IMR-90 (cell line): ENCODE measurements around the gene SLC6A6. TPM values are rescaled to one million over a fixed set of nuclear protein-coding genes. Genes with fewer than 3 reads are reported as not detected.
A peak's percentile ranks its signal among the peaks of the same experiment; 100 is the strongest.

Experiments used
- ATAC-seq: fragments of 200-7000 bp; cut with Tn5 transposase; 2 replicates; pipeline ENCODE4 v1.9.1; 2020; ENCODE audit warnings: low read depth, mild to moderate bottlenecking, moderate library complexity
- BruUV-seq: library from RNA; stranded (reverse); fragments of 400-500 nt; replicated peaks from 2 replicates; lab custom pipeline; 2021; lab: Mats Ljungman, UMichigan
- CTCF ChIA-PET: fragments of 300-600 bp; formaldehyde crosslinking; extraction: SDS; loops from one replicate; lab custom pipeline; 2021; ENCODE audit warnings: antibody characterized with exemption; lab: Yijun Ruan, JAX
- POLR2A ChIA-PET: fragments of 300-600 bp; sonication (Branson Sonifier 250); formaldehyde crosslinking; loops from one replicate; lab custom pipeline; 2022; ENCODE audit warnings: antibody characterized with exemption; ENCODE audit not compliant: unreplicated experiment; lab: Charles Lee
- DNase-seq: peaks from one replicate; pipeline ENCODE4 v3.0.0; 2013
- H2AFZ ChIP-seq: replicated peaks from 2 replicates; pipeline ENCODE3; 2013; ENCODE audit warnings: low read length, mild to moderate bottlenecking; ENCODE audit not compliant: poor library complexity
- H2AK5ac ChIP-seq: 2 replicates; pipeline ENCODE4 v1.6.1; 2013; ENCODE audit warnings: low read depth, low read length, inconsistent platforms
- H2AK9ac ChIP-seq: replicated peaks from 2 replicates; pipeline ENCODE3; 2013; ENCODE audit warnings: mild to moderate bottlenecking, low read depth, low read length, moderate library complexity; ENCODE audit not compliant: poor library complexity
- H2BK120ac ChIP-seq: 2 replicates; pipeline ENCODE4 v1.6.1; 2013; ENCODE audit warnings: low read depth, low read length, inconsistent platforms
- H2BK15ac ChIP-seq: 3 replicates; pipeline ENCODE4 v1.6.1; 2013; ENCODE audit warnings: low read depth, low read length, inconsistent platforms
- H2BK20ac ChIP-seq: 2 replicates; pipeline ENCODE4 v1.6.1; 2013; ENCODE audit warnings: low read depth, mild to moderate bottlenecking, inconsistent platforms, low read length, moderate library complexity
- H2BK5ac ChIP-seq: 2 replicates; pipeline ENCODE4 v1.6.1; 2013; ENCODE audit warnings: mild to moderate bottlenecking, low read depth, low read length, inconsistent platforms; ENCODE audit not compliant: poor library complexity, severe bottlenecking
- H3K14ac ChIP-seq: replicated peaks from 2 replicates; pipeline ENCODE4 v1.6.1; 2013; ENCODE audit warnings: low read depth, low read length, inconsistent platforms
- H3K18ac ChIP-seq: 2 replicates; pipeline ENCODE4 v1.6.1; 2013; ENCODE audit warnings: low read depth, low read length, control low read depth
- H3K23ac ChIP-seq: 2 replicates; pipeline ENCODE4 v1.6.1; 2013; ENCODE audit warnings: low read depth, low read length, inconsistent platforms
- H3K27ac ChIP-seq: 2 replicates; pipeline ENCODE4 v1.5.1; 2013; ENCODE audit warnings: mild to moderate bottlenecking, control low read depth, low read length; ENCODE audit not compliant: insufficient read depth
- H3K27me3 ChIP-seq: 2 replicates; pipeline ENCODE4 v1.6.1; 2013; ENCODE audit warnings: low read length; ENCODE audit not compliant: control insufficient read depth, insufficient read depth
- H3K36me3 ChIP-seq: 2 replicates; pipeline ENCODE4 v1.6.1; 2013; ENCODE audit warnings: low read length, mixed read lengths; ENCODE audit not compliant: control insufficient read depth, insufficient read depth
- H3K4ac ChIP-seq: 2 replicates; pipeline ENCODE4 v1.6.1; 2013; ENCODE audit warnings: low read depth, low read length, inconsistent platforms
- H3K4me1 ChIP-seq: 2 replicates; pipeline ENCODE4 v1.6.1; 2013; ENCODE audit warnings: low read length, mixed read lengths; ENCODE audit not compliant: control insufficient read depth, insufficient read depth
- H3K4me2 ChIP-seq: 2 replicates; pipeline ENCODE4 v1.6.1; 2013; ENCODE audit warnings: low read depth, mild to moderate bottlenecking, control low read depth, low read length, moderate library complexity
- H3K4me3 ChIP-seq: 2 replicates; pipeline ENCODE4 v1.5.1; 2013; ENCODE audit warnings: low read depth, mild to moderate bottlenecking, control low read depth, low read length, moderate library complexity; ENCODE audit not compliant: insufficient read depth
- H3K56ac ChIP-seq: 2 replicates; pipeline ENCODE4 v1.6.1; 2013; ENCODE audit warnings: low read length, inconsistent platforms; ENCODE audit not compliant: insufficient read depth; ENCODE audit errors: extremely low read depth
- H3K79me1 ChIP-seq, 2 experiments: 2 replicates each; pipeline ENCODE4 v1.6.1; 2013; ENCODE audit warnings: low read length in 2 of 2, inconsistent platforms in 1 of 2, low read depth in 1 of 2
- H3K9ac ChIP-seq: 2 replicates; pipeline ENCODE4 v1.6.1; 2013; ENCODE audit warnings: low read depth, low read length, control low read depth
- H3K9me1 ChIP-seq: 2 replicates; pipeline ENCODE4 v1.6.1; 2013; ENCODE audit warnings: low read length, inconsistent platforms; ENCODE audit not compliant: insufficient read depth
- H3K9me3 ChIP-seq: 2 replicates; pipeline ENCODE4 v1.6.1; 2013; ENCODE audit warnings: low read length; ENCODE audit not compliant: control insufficient read depth, insufficient read depth
- H4K20me1 ChIP-seq: 2 replicates; pipeline ENCODE4 v1.6.1; 2013; ENCODE audit warnings: low read length, inconsistent platforms; ENCODE audit not compliant: insufficient read depth
- H4K5ac ChIP-seq: 2 replicates; pipeline ENCODE4 v1.6.1; 2013; ENCODE audit warnings: mild to moderate bottlenecking, low read depth, low read length, control low read depth
- H4K8ac ChIP-seq, 2 experiments: 2 replicates each; pipeline ENCODE4 v1.6.1; 2013; ENCODE audit warnings: low read depth in 2 of 2, low read length in 2 of 2, control low read depth in 1 of 2, inconsistent platforms in 1 of 2
- H4K91ac ChIP-seq: 2 replicates; pipeline ENCODE4 v1.6.1; 2013; ENCODE audit warnings: low read depth, low read length, inconsistent platforms; ENCODE audit not compliant: insufficient read depth
- BHLHE40 ChIP-seq: fragments of 150-350 bp; IDR thresholded peaks from 2 replicates; pipeline ENCODE4 v1.6.1; 2016; ENCODE audit warnings: mild to moderate bottlenecking, low read depth, low read length
- CEBPB ChIP-seq: IDR thresholded peaks from 2 replicates; pipeline ENCODE4 v1.6.1; 2012; ENCODE audit warnings: low read depth, low read length, improper control_type of control experiment
- CHD1 ChIP-seq: IDR thresholded peaks from 2 replicates; pipeline ENCODE4 v1.6.1; 2012; ENCODE audit warnings: low read depth, low read length, improper control_type of control experiment
- CTCF ChIP-seq: conservative IDR thresholded peaks from 2 replicates; pipeline ENCODE4 v1.5.1; 2012; ENCODE audit warnings: mild to moderate bottlenecking, low read depth, low read length, improper control_type of control experiment
- ELK1 ChIP-seq: fragments of 150-350 bp; IDR thresholded peaks from 2 replicates; pipeline ENCODE4 v1.6.1; 2016; ENCODE audit warnings: low read depth, mild to moderate bottlenecking, low read length, moderate library complexity, borderline replicate concordance
- FOS ChIP-seq: fragments of 150-350 bp; IDR thresholded peaks from 2 replicates; pipeline ENCODE4 v1.6.1; 2016; ENCODE audit warnings: low read depth, low read length
- MAFK ChIP-seq: IDR thresholded peaks from 2 replicates; pipeline ENCODE4 v1.6.1; 2012; ENCODE audit warnings: low read depth, low read length, improper control_type of control experiment
- MXI1 ChIP-seq: IDR thresholded peaks from 2 replicates; pipeline ENCODE4 v1.6.1; 2012; ENCODE audit warnings: low read depth, mild to moderate bottlenecking, low read length, moderate library complexity, borderline replicate concordance
- NFE2L2 ChIP-seq: fragments of 150-350 bp; IDR thresholded peaks from 2 replicates; pipeline ENCODE4 v1.6.1; 2016; ENCODE audit warnings: low read depth, mild to moderate bottlenecking, low read length
- POLR2A ChIP-seq: IDR thresholded peaks from 2 replicates; pipeline ENCODE4 v1.6.1; 2012; ENCODE audit warnings: mild to moderate bottlenecking, low read depth, low read length
- RAD21 ChIP-seq: IDR thresholded peaks from 2 replicates; pipeline ENCODE4 v1.6.1; 2012; ENCODE audit warnings: low read length, improper control_type of control experiment
- RCOR1 ChIP-seq: IDR thresholded peaks from 2 replicates; pipeline ENCODE4 v1.6.1; 2012; ENCODE audit warnings: mild to moderate bottlenecking, low read length, improper control_type of control experiment; ENCODE audit not compliant: insufficient replicate concordance
- RFX5 ChIP-seq: IDR thresholded peaks from 2 replicates; pipeline ENCODE4 v1.8.0; 2012; ENCODE audit warnings: low read depth, mild to moderate bottlenecking, low read length, moderate library complexity
- SMC3 ChIP-seq: fragments of 150-350 bp; IDR thresholded peaks from 2 replicates; pipeline ENCODE4 v1.6.1; 2016; ENCODE audit warnings: low read depth, mild to moderate bottlenecking, antibody characterized with exemption, low read length, moderate library complexity
- USF2 ChIP-seq: fragments of 150-350 bp; IDR thresholded peaks from 2 replicates; pipeline ENCODE4 v1.6.1; 2017; ENCODE audit warnings: mild to moderate bottlenecking, antibody characterized with exemption, low read length, low read depth
- WGBS, 2 experiments: methylation state at CpG; one replicate each; pipeline versions ENCODE4 v1.1.5 to v1.1.7; 2013; ENCODE audit warnings: missing lambda C conversion rate in 2 of 2; ENCODE audit not compliant: insufficient read length in 1 of 2; ENCODE audit errors: extremely low coverage in 2 of 2; 5-methylcytosine and 5-hydroxymethylcytosine counted together
- dilution Hi-C: fragments of 300-500 bp; cut with HindIII; formaldehyde crosslinking; loops from one replicate; pipeline ENCODE4 v1.14.3; 2018; ENCODE audit warnings: low sequenced_read_pairs; ENCODE audit not compliant: unreplicated experiment
- in situ Hi-C: fragments of 300-500 bp; cut with MboI; formaldehyde crosslinking; loops from 3 replicates; pipeline ENCODE4 v1.14.3; 2019; ENCODE audit warnings: low sequenced_read_pairs, inconsistent platforms, mixed read lengths
- intact Hi-C: fragments of 100-400 bp; cut with micrococcal nuclease; formaldehyde crosslinking; loops from 2 replicates; pipeline ENCODE4 v1.10.0; 2022
- polyA plus RNA-seq, 3 experiments: library from polyadenylated mRNA; depleted of rRNA; stranded (reverse); fragments of >200 nt; gene quantifications; 2 replicates each; pipeline ENCODE4 v1.2.3, GENCODE V29; 2012; ENCODE audit warnings: low replicate concordance in 1 of 3
- total RNA-seq: library from RNA; depleted of rRNA; stranded (reverse); fragments of >200 nt; gene quantifications from 2 replicates; pipeline ENCODE4 v1.2.3, GENCODE V29; 2012

SLC6A6 gene
- total and polyA plus RNA-seq, 2 of the 4 experiments (the other 2 are of a cell fraction): 29.9 to 39.4 TPM

- DNase-seq (peak; percentile 92), ATAC-seq (peak; percentile 76)
- no peaks in the 10 kb centered on the region for H3K27me3 ChIP-seq
- dilution Hi-C loops: no loop called here
- H4K5ac ChIP-seq: peak overlapping the region; percentile 90
- peak overlapping the region; percentile 97 for H2BK5ac ChIP-seq
- H4K8ac ChIP-seq: peak overlapping the region; percentile 64 to 89
- H3K4me2 ChIP-seq: peak overlapping the region; percentile 14; the same call in 1 of the 2 replicates
- peaks cover 56 to 76% of the 10 kb centered on the region in 2 experiments for H3K79me1 ChIP-seq
- in situ Hi-C loops: no loop called here
- H3K9ac ChIP-seq: peak overlapping the region; percentile 10; the same call in 1 of the 2 replicates
- H3K23ac ChIP-seq: peak overlapping the region; percentile 87
- intact Hi-C loops: no loop called here
- H3K9me1 ChIP-seq: peaks cover 55% of the 10 kb centered on the region
- BruUV-seq: no TSS peak
- peak overlapping the region; percentile 97 for H3K4ac ChIP-seq
- peaks cover 35% of the 10 kb centered on the region for H3K4me1 ChIP-seq
- no peak overlapping the region for H3K4me3 ChIP-seq
- H3K56ac ChIP-seq: peak overlapping the region; percentile 41
- peak overlapping the region; percentile 92 for H2AK9ac ChIP-seq
- peak overlapping the region; percentile 35 for H3K27ac ChIP-seq
- POLR2A ChIA-PET: no interaction called here
- peak overlapping the region; percentile 84 for H3K14ac ChIP-seq
- CTCF ChIA-PET: no interaction called here
- H2AK5ac ChIP-seq: peak overlapping the region; percentile 97
- H3K9me3 ChIP-seq: no peaks in the 10 kb centered on the region
- no CpG with 5 or more reads among the region's 6 CpGs for WGBS, 2 experiments
- peak overlapping the region; percentile 93; the same call in 2 of the 3 replicates for H2BK15ac ChIP-seq
- H4K20me1 ChIP-seq: peaks cover 26% of the 10 kb centered on the region
- H2BK20ac ChIP-seq: peak overlapping the region; percentile 93
- peak overlapping the region; percentile 72 for H2AFZ ChIP-seq
- peak overlapping the region; percentile 94 for H4K91ac ChIP-seq
- H2BK120ac ChIP-seq: peak overlapping the region; percentile 95
- peak overlapping the region; percentile 78 for H3K18ac ChIP-seq
- peaks cover 18% of the 10 kb centered on the region for H3K36me3 ChIP-seq
- TF ChIP-seq RFX5 (no peak), RAD21 (no peak), CTCF (no peak), USF2 (no peak), BHLHE40 (no peak), CHD1 (0 out of 2 replicates have a peak, but pooled peaks have one; percentile 30), SMC3 (0 out of 2 replicates have a peak, but pooled peaks have one; percentile 3), MAFK (peak; percentile 84), ELK1 (no peak), NFE2L2 (peak; percentile 99), CEBPB (no peak), POLR2A (no peak), FOS (no peak), RCOR1 (no peak), MXI1 (no peak)
Measured at GRCh38 chr3:14410503-14411165, 8.2 kb downstream of the SLC6A6 start.
